ENCODE results near the gene UNC5C. TPM values are rescaled to one million over a fixed set of nuclear protein-coding genes. Genes with fewer than 3 reads are reported as not detected.

UNC5C gene
- total and polyA plus RNA-seq, 10 of the 15 experiments (the other 5 are each of a cell fraction or from before 2014, with no cell fraction given) = 0.02 to 2.0 (median 0.15) TPM; not detected in 1

DNA sequence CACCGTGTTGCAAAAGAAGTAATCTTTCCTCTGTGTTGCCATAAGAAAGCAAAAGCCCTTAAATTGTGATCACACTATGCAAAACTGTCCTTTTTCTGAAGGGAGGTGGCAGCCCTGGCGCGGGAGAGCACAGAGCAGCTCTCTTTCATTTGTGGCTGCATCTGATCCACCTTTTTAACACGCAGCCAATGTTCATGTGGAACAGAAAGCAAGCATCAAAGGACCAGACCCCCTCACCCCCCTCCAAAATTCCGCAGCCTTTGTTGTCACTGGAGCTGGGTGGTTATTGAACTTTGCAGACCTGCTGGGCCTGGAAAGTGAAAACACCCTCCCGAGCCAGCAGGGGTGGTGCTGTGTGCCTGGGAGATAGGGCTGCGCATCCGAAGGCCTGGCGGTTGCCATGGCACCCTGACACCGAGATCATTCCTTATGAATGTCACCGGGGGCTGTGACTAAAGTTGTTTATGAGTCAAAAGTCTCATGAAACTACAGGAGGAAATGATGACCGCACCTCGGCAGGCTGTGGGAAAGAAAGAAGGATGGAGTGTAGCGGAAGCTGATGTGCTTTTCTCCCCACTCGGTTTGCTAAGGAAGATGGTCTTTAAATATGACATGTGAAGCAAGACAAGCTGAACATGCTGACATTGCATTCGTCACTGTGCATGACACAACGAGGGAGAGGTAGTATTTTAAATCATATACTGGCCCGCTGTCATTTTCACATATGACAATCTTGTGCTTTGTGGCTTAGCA, 367.4 kb downstream of the UNC5C start:
- CTCF ChIA-PET = no interaction called here
- FAIRE-seq (no peak), ATAC-seq (peak; percentile 52), DNase-seq (ENCODE audit: low read depth, low spot score) (no peak)
- no TSS peak for BruUV-seq (replicated peaks)
- no peak overlapping the region for H2AFZ ChIP-seq (ENCODE audit: control insufficient read depth, low read depth, low read length)
- 39% methylated on average over 18 of the region's 18 CpGs for WGBS (ENCODE audit: insufficient coverage, insufficient replicate concordance, low lambda C conversion rate, missing lambda C conversion rate)
- no peaks in the 10 kb centered on the region for H3K36me3 ChIP-seq (ENCODE audit: control insufficient read depth in 2 of 2, insufficient read depth in 2 of 2, low read length in 1 of 2)
- TF ChIP-seq, protein P1, sequence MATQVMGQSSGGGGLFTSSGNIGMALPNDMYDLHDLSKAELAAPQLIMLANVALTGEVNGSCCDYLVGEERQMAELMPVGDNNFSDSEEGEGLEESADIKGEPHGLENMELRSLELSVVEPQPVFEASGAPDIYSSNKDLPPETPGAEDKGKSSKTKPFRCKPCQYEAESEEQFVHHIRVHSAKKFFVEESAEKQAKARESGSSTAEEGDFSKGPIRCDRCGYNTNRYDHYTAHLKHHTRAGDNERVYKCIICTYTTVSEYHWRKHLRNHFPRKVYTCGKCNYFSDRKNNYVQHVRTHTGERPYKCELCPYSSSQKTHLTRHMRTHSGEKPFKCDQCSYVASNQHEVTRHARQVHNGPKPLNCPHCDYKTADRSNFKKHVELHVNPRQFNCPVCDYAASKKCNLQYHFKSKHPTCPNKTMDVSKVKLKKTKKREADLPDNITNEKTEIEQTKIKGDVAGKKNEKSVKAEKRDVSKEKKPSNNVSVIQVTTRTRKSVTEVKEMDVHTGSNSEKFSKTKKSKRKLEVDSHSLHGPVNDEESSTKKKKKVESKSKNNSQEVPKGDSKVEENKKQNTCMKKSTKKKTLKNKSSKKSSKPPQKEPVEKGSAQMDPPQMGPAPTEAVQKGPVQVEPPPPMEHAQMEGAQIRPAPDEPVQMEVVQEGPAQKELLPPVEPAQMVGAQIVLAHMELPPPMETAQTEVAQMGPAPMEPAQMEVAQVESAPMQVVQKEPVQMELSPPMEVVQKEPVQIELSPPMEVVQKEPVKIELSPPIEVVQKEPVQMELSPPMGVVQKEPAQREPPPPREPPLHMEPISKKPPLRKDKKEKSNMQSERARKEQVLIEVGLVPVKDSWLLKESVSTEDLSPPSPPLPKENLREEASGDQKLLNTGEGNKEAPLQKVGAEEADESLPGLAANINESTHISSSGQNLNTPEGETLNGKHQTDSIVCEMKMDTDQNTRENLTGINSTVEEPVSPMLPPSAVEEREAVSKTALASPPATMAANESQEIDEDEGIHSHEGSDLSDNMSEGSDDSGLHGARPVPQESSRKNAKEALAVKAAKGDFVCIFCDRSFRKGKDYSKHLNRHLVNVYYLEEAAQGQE (IDR thresholded peaks at IDR 0.05; ENCODE audit: low read depth, low read length) = no peak
- TF ChIP-seq EZH2 (IDR thresholded peaks at IDR 0.05; ENCODE audit: borderline replicate concordance, control insufficient read depth, low read depth, low read length) = no peak
- no peaks in the 10 kb centered on the region for H4K20me1 ChIP-seq (ENCODE audit: control insufficient read depth, insufficient read depth)
- RAD21 ChIA-PET (ENCODE audit: unreplicated experiment) = no interaction called here
- no peaks in the 10 kb centered on the region for H3K27me3 ChIP-seq (replicated peaks in 1 of 2; ENCODE audit: control insufficient read depth in 2 of 2, insufficient read depth in 2 of 2, low read length in 1 of 2)
- H3K4me3 ChIP-seq = no peak overlapping the region
- no peaks in the 10 kb centered on the region for H3K9me3 ChIP-seq (replicated peaks; ENCODE audit: control insufficient read depth, insufficient read depth, low read length)
- no peak overlapping the region for H3K9ac ChIP-seq (ENCODE audit: control insufficient read depth, insufficient read depth, low read length)
- in situ Hi-C loops (cut with MboI) = no loop called here
- no peak overlapping the region for H3K4me2 ChIP-seq (ENCODE audit: control insufficient read depth, insufficient read depth)
- POLR2A ChIA-PET = no interaction called here
- no peaks in the 10 kb centered on the region for H3K79me2 ChIP-seq (ENCODE audit: control insufficient read depth, insufficient read depth, low read length)
- intact Hi-C loops (cut with micrococcal nuclease; ENCODE audit: unreplicated experiment) = no loop called here
- no peak overlapping the region for H3K27ac ChIP-seq (ENCODE audit: control insufficient read depth, insufficient read depth)
- no peaks in the 10 kb centered on the region for H3K4me1 ChIP-seq (ENCODE audit: control insufficient read depth, insufficient read depth, low read length)
- SMC1A ChIA-PET (ENCODE audit: uncharacterized antibody, unreplicated experiment) = no interaction called here

All from GM12878 (cell line).